Activated T-cell treated with anti-CD3 and anti-CD28 coated beads for 4 hours (primary cell): ENCODE results near the gene FAM210B.
"Not testable (repeated sequence)": the region's sequence is repeated elsewhere in the genome, so short reads cannot be mapped to it uniquely, and the experiment has no call there.

Experiments
- DNase-seq: peaks from one replicate; pipeline ENCODE4 v3.0.0-alpha.2; 2020

The FAM210B gene

GRCh38 chr20:56361900-56362299, 3.1 kb downstream of the FAM210B start:
- no peak for DNase-seq

GRCh38 chr20:56362833-56363413, 4.1 kb downstream of the FAM210B start:
- DNase-seq, result no peak

GRCh38 chr20:56363491-56363890, 4.7 kb downstream of the FAM210B start:
- no peak for DNase-seq

- DNase-seq, result no peak
Measured at GRCh38 chr20:56368351-56369134, 9.8 kb downstream of the FAM210B start.

GRCh38 chr20:56369179-56369578, 10.4 kb downstream of the FAM210B start:
- no peak for DNase-seq

- no peak for DNase-seq
Measured at GRCh38 chr20:56371977-56372376, 13.2 kb downstream of the FAM210B start.

GRCh38 chr20:56372850-56373249, 14.1 kb downstream of the FAM210B start:
- DNase-seq, result no peak

- DNase-seq, result no peak
Measured at GRCh38 chr20:56373942-56374341, 15.2 kb downstream of the FAM210B start.

- no peak for DNase-seq
Measured at GRCh38 chr20:56376331-56376730, 17.6 kb downstream of the FAM210B start.

GRCh38 chr20:56378386-56378785, 19.6 kb downstream of the FAM210B start:
- no peak for DNase-seq

GRCh38 chr20:56380375-56380774, 21.6 kb downstream of the FAM210B start:
- DNase-seq, result no peak

- DNase-seq, result no peak
Measured at GRCh38 chr20:56381501-56381900, 22.7 kb downstream of the FAM210B start.

GRCh38 chr20:56382696-56383095, 23.9 kb downstream of the FAM210B start:
- DNase-seq, result no peak

GRCh38 chr20:56383334-56383733, 24.6 kb downstream of the FAM210B start:
- DNase-seq, result no peak

GRCh38 chr20:56385130-56385529, 26.4 kb downstream of the FAM210B start:
- DNase-seq, result no peak

- no peak for DNase-seq
Measured at GRCh38 chr20:56386219-56386618, 27.4 kb downstream of the FAM210B start.

GRCh38 chr20:56388882-56389281, 30.1 kb downstream of the FAM210B start:
- DNase-seq, result no peak

GRCh38 chr20:56389807-56390206, 31.0 kb downstream of the FAM210B start:
- DNase-seq, result no peak

GRCh38 chr20:56390396-56390795, 31.6 kb downstream of the FAM210B start:
- not testable (repeated sequence) for DNase-seq

- no peak for DNase-seq
Measured at GRCh38 chr20:56391037-56391436, 32.3 kb downstream of the FAM210B start.

- no peak for DNase-seq
Measured at GRCh38 chr20:56391596-56392131, 32.9 kb downstream of the FAM210B start.

GRCh38 chr20:56392132-56392880, 33.5 kb downstream of the FAM210B start, which contains the start of the genes AURKA and CSTF1:
Gene AURKA (minus strand): TSS chr20:56392215. CDS start chr20:56388197, 4,018 bp downstream.
Gene CSTF1 (plus strand): TSS chr20:56392645. CDS start chr20:56395553, 2,908 bp downstream.
- peak; percentile 96 for DNase-seq

GRCh38 chr20:56392881-56393482, 34.2 kb downstream of the FAM210B start:
- no peak for DNase-seq
